GM12878 (cell line): ENCODE measurements around the gene LAT. TPM values are rescaled to one million over a fixed set of nuclear protein-coding genes. Genes with fewer than 3 reads are reported as not detected.

Source experiments
- BACH1 ChIP-seq: fragments of 450-650 bp; IDR thresholded peaks from 2 replicates; pipeline ENCODE4 v1.6.1; 2017; ENCODE audit warnings: mild to moderate bottlenecking, borderline replicate concordance
- CREM ChIP-seq: IDR thresholded peaks from 2 replicates; pipeline ENCODE4 v1.6.1; 2014; ENCODE audit warnings: antibody characterized with exemption, low read depth
- EGR1 ChIP-seq, 2 experiments: IDR thresholded peaks; 1 replicate in 1 of 2; 2 replicates in 1 of 2; pipeline ENCODE4 v1.6.1; 2011 to 2012; ENCODE audit warnings: low read depth in 2 of 2, low read length in 2 of 2, borderline replicate concordance in 1 of 2, mild to moderate bottlenecking in 1 of 2, moderate library complexity in 1 of 2
- GABPA ChIP-seq: IDR thresholded peaks from 2 replicates; pipeline ENCODE4 v1.6.1; 2014; ENCODE audit warnings: antibody characterized with exemption, low read depth, mild to moderate bottlenecking, inconsistent platforms
- IRF4 ChIP-seq: IDR thresholded peaks from 2 replicates; pipeline ENCODE4 v1.6.1; 2011; ENCODE audit warnings: low read depth, low read length
- MEF2A ChIP-seq: IDR thresholded peaks from 2 replicates; pipeline ENCODE4 v1.6.1; 2011; ENCODE audit warnings: low read depth, mild to moderate bottlenecking, low read length, moderate library complexity; ENCODE audit not compliant: insufficient read depth
- MEF2B ChIP-seq: fragments of 450-650 bp; IDR thresholded peaks from 2 replicates; pipeline ENCODE4 v1.6.1; 2018; ENCODE audit warnings: mild to moderate bottlenecking, moderate library complexity; ENCODE audit not compliant: partially characterized antibody, poor library complexity, severe bottlenecking
- MTA2 ChIP-seq: fragments of 450-650 bp; IDR thresholded peaks from 2 replicates; pipeline ENCODE4 v1.6.1; 2016; ENCODE audit warnings: low read depth, mild to moderate bottlenecking, moderate library complexity
- NFYB ChIP-seq: IDR thresholded peaks from 2 replicates; pipeline ENCODE4 v1.6.1; 2011; ENCODE audit warnings: low read depth, mild to moderate bottlenecking, low read length, improper control_type of control experiment, moderate library complexity; ENCODE audit not compliant: insufficient read depth
- NR2C2 ChIP-seq: IDR thresholded peaks from 2 replicates; pipeline ENCODE4 v1.6.1; 2011; ENCODE audit warnings: borderline replicate concordance, low read depth; ENCODE audit not compliant: control insufficient read depth, insufficient read length
- PAX5 ChIP-seq: IDR thresholded peaks from 2 replicates; pipeline ENCODE4 v1.6.1; 2011; ENCODE audit warnings: low read depth, low read length, borderline replicate concordance
- PAX8 ChIP-seq: fragments of 450-650 bp; IDR thresholded peaks from 2 replicates; pipeline ENCODE4 v1.6.1; 2017; ENCODE audit warnings: mild to moderate bottlenecking, moderate library complexity
- POLR2AphosphoS2 ChIP-seq: IDR thresholded peaks from 2 replicates; pipeline ENCODE4 v1.6.1; 2011; ENCODE audit warnings: low read depth, mild to moderate bottlenecking, low read length, improper control_type of control experiment, moderate library complexity
- POLR2AphosphoS5 ChIP-seq: IDR thresholded peaks from 2 replicates; pipeline ENCODE4 v1.6.1; 2011; ENCODE audit warnings: mild to moderate bottlenecking, low read length, inconsistent platforms
- RAD51 ChIP-seq: fragments of 450-650 bp; IDR thresholded peaks from 2 replicates; pipeline ENCODE4 v1.6.1; 2016; ENCODE audit warnings: moderate library complexity, mild to moderate bottlenecking, inconsistent platforms
- RBBP5 ChIP-seq: fragments of 200-600 bp; sonication (generic); conservative IDR thresholded peaks from 2 replicates; pipeline ENCODE4 v1.6.1; 2016
- SMC3 ChIP-seq: IDR thresholded peaks from 2 replicates; pipeline ENCODE4 v1.6.1; 2011; ENCODE audit warnings: low read length, improper control_type of control experiment, borderline replicate concordance
- SUPT20H ChIP-seq: IDR thresholded peaks from 2 replicates; pipeline ENCODE4 v1.6.1; 2011; ENCODE audit warnings: low read depth, mild to moderate bottlenecking, low read length, moderate library complexity, borderline replicate concordance; ENCODE audit not compliant: control insufficient read depth
- TBL1XR1 ChIP-seq: IDR thresholded peaks from 2 replicates; pipeline ENCODE4 v1.6.1; 2012; ENCODE audit warnings: low read depth, low read length, improper control_type of control experiment
- ZNF217 ChIP-seq: fragments of 450-650 bp; IDR thresholded peaks from 2 replicates; pipeline ENCODE4 v1.6.1; 2017; ENCODE audit warnings: antibody characterized with exemption, mild to moderate bottlenecking
- ZNF274 ChIP-seq: IDR thresholded peaks from one replicate; pipeline ENCODE4 v1.8.0; 2011; ENCODE audit not compliant: insufficient read length, insufficient read depth
- ZSCAN29 ChIP-seq: fragments of 450-650 bp; IDR thresholded peaks from 2 replicates; pipeline ENCODE4 v1.6.1; 2017; ENCODE audit warnings: mild to moderate bottlenecking, moderate library complexity
- polyA plus RNA-seq, 11 experiments: library from polyadenylated mRNA; depleted of rRNA in 4 of 11; unstranded in 6 of 11; stranded (reverse) in 5 of 11; fragments of >200 nt; fragmentation: Nextera tagmentation in 4 of 11; fragmentation: Illumina TruSeq in 1 of 11; extraction: Ambion mirVana in 4 of 11; extraction: Trizol in 1 of 11; gene quantifications; 1 replicate in 1 of 11; 2 replicates in 10 of 11; pipeline versions ENCODE4 v1.2.1 to v1.2.3, GENCODE V29; 2011 to 2016; ENCODE audit warnings: inconsistent platforms in 2 of 11, missing spikeins in 2 of 11, low read depth in 1 of 11
- total RNA-seq, 4 experiments: library from RNA; depleted of rRNA in 3 of 4; stranded (reverse); fragments of >200 nt in 3 of 4; fragmentation: Illumina TruSeq in 1 of 4; extraction: Trizol in 1 of 4; gene quantifications; 2 replicates each; pipeline versions ENCODE4 v1.2.1 to v1.2.3, GENCODE V29; 2013 to 2021
- TF ChIP-seq, protein P1 (sequence below): fragments of 450-650 bp; IDR thresholded peaks from 2 replicates; pipeline ENCODE4 v1.6.1; 2018; ENCODE audit warnings: borderline replicate concordance, mild to moderate bottlenecking; ENCODE audit not compliant: partially characterized antibody
- TF ChIP-seq, protein P2 (sequence below): fragments of 150-350 bp; IDR thresholded peaks from 2 replicates; pipeline ENCODE4 v1.6.1; 2014; ENCODE audit warnings: mild to moderate bottlenecking, low read depth, low read length
- TF ChIP-seq, protein P3 (sequence below): fragments of 450-650 bp; IDR thresholded peaks from 2 replicates; pipeline ENCODE4 v1.6.1; 2014; ENCODE audit warnings: mild to moderate bottlenecking

Gene LAT
- total and polyA plus RNA-seq, 10 of the 15 experiments (the other 5 are each of a cell fraction or from before 2014, with no cell fraction given), result 0.39 to 6.9 (median 2.0) TPM

DNA sequence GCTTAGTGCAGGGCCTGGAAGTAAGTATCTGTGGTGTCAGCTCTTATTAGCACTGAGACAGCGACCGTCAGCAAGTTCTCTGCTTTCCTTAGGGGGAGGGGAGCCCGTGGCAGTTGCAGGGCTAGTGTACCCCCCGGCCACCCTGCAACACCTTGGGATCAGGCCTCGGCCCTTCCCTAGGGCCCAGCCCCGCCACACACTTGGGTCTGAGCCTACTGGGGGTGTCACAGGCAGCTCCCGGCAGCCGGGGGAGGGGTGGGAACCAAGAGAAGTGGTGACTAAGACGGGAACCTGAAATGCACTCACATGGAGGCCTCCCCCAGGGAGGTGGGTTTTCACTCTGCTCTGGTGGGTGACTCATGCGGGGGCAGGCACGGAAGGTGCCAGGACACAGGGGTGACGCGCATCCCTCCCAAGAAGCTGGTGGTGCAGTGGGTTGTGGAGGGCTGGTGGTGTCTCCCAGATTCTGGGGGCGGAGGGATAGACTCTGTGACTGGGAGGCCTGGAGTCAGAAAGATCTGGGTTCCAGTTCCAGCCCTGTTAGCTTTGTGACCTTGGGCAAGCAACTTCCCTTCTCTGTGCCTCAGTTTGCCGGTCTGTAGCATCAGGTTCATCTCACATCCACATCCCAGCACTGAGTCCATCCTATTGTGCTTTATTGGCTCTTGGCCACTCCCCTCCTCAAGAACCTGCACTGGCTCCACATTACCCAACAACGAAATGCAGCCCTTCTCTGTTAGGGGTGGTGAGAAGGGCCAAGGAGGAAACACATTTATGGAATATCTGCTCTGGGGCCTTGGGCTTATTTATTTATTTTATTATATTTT, 44.5 kb downstream of the LAT start (continued):
- TF ChIP-seq, protein P1, sequence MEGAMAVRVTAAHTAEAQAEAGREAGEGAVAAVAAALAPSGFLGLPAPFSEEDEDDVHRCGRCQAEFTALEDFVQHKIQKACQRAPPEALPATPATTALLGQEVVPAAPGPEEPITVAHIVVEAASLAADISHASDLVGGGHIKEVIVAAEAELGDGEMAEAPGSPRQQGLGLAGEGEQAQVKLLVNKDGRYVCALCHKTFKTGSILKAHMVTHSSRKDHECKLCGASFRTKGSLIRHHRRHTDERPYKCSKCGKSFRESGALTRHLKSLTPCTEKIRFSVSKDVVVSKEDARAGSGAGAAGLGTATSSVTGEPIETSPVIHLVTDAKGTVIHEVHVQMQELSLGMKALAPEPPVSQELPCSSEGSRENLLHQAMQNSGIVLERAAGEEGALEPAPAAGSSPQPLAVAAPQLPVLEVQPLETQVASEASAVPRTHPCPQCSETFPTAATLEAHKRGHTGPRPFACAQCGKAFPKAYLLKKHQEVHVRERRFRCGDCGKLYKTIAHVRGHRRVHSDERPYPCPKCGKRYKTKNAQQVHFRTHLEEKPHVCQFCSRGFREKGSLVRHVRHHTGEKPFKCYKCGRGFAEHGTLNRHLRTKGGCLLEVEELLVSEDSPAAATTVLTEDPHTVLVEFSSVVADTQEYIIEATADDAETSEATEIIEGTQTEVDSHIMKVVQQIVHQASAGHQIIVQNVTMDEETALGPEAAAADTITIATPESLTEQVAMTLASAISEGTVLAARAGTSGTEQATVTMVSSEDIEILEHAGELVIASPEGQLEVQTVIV, result no peak
- TF ChIP-seq IRF4 (0 out of 2 replicates have a peak, but pooled peaks have one; percentile 36), SMC3 (no peak), ZNF217 (0 out of 2 replicates have a peak, but pooled peaks have one; percentile 53), PAX8 (no peak), POLR2AphosphoS5 (no peak), MEF2A (no peak), RAD51 (no peak), ZSCAN29 (no peak), PAX5 (peak; percentile 68; the same call in 1 of the 2 replicates), RBBP5 (no peak), CREM (peak; percentile 63; the same call in 1 of the 2 replicates), NFYB (no peak), MTA2 (peak; percentile 57; the same call in 1 of the 2 replicates), SUPT20H (no peak), EGR1 (IDR thresholded peaks at IDR 0.05; ENCODE audit: borderline replicate concordance in 1 of 2, low read depth in 2 of 2, low read length in 2 of 2) (peak in 1 of 2 experiments; percentile 73; a peak in 2 of 3 replicates), BACH1 (0 out of 2 replicates have a peak, but pooled peaks have one; percentile 16), ZNF274 (no peak), NR2C2 (no peak), GABPA (no peak), TBL1XR1 (no peak), MEF2B (peak; percentile 82), POLR2AphosphoS2 (no peak)
- TF ChIP-seq, protein P2, sequence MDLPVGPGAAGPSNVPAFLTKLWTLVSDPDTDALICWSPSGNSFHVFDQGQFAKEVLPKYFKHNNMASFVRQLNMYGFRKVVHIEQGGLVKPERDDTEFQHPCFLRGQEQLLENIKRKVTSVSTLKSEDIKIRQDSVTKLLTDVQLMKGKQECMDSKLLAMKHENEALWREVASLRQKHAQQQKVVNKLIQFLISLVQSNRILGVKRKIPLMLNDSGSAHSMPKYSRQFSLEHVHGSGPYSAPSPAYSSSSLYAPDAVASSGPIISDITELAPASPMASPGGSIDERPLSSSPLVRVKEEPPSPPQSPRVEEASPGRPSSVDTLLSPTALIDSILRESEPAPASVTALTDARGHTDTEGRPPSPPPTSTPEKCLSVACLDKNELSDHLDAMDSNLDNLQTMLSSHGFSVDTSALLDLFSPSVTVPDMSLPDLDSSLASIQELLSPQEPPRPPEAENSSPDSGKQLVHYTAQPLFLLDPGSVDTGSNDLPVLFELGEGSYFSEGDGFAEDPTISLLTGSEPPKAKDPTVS, result no peak
- TF ChIP-seq, protein P3, sequence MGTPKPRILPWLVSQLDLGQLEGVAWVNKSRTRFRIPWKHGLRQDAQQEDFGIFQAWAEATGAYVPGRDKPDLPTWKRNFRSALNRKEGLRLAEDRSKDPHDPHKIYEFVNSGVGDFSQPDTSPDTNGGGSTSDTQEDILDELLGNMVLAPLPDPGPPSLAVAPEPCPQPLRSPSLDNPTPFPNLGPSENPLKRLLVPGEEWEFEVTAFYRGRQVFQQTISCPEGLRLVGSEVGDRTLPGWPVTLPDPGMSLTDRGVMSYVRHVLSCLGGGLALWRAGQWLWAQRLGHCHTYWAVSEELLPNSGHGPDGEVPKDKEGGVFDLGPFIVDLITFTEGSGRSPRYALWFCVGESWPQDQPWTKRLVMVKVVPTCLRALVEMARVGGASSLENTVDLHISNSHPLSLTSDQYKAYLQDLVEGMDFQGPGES, result no peak
